Measurements from ENCODE around the gene TBCD.

The TBCD gene

DNA sequence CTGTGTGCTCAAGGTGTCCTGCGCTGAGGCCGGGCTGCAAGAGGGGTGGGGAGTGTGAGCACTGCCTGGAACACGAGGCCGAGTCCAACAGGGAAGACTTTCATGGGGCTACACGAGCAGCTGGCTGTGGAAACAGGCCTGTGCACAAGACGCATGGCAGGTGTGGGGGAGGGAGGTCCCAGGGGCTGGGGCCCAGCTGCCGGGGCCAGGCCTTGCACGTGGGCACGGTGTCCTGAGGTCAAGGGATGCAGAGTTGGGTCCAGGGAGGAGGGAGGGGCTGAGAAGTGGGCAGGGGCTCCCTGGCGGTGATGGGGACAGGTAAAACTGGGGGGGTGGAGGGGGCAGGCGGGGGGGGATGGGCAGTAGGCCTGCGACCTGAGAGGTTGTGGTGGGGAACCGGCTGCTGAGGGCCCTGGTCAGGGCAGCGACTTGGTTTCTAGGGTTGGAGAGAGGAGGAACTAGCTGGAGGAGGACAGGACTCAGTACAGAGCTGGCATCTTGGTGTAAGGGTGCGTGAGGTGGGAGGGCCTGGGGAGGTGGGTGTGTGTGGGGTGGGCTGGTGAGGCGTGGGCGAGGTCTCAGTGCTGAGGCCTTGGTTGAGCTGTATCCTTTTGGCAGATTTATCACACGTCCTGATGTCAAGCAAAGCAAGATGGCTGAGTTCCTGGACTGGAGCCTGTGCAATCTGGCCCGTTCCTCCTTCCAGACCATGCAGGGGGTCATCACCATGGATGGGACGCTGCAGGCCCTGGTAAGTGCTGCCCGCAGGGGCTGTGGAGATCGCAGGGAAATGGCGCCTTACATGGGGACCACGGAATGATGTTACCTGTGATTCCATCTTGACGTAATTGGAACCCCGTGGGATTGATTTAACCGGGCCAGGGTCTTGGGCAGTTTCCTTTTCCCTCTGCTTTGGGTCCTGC lies 29.4 kb downstream of the TBCD start:
- H3K36me3 ChIP-seq (replicated peaks; ENCODE audit: insufficient read depth, low read length), result no peaks in the 10 kb centered on the region
- no peaks in the 10 kb centered on the region for H3K9me3 ChIP-seq (replicated peaks; ENCODE audit: insufficient read depth, low read length)
- no peaks in the 10 kb centered on the region for H3K27me3 ChIP-seq (replicated peaks; ENCODE audit: insufficient read depth, low read length)
- H3K27ac ChIP-seq (ENCODE audit: low read length), result no peak overlapping the region
- H3K9ac ChIP-seq (ENCODE audit: low read length), result no peak overlapping the region
- TF ChIP-seq CTCF (IDR thresholded peaks at IDR 0.05; ENCODE audit: low read length), result no peak
- no peak for TF ChIP-seq EZH2phosphoT487 (IDR thresholded peaks at IDR 0.05; ENCODE audit: low read length)
- no peak for TF ChIP-seq EZH2 (optimal IDR thresholded peaks at IDR 0.05; ENCODE audit: low read depth, low read length)
- DNase-seq, result no peak
- H3K4me1 ChIP-seq (ENCODE audit: low read length), result peaks cover 16% of the 10 kb centered on the region
- H4K20me1 ChIP-seq (ENCODE audit: insufficient read depth, low read length), result no peaks in the 10 kb centered on the region
- peaks cover 9% of the 10 kb centered on the region; the same call in 1 of the 2 replicates for H3K79me2 ChIP-seq (ENCODE audit: low read length)
- no peak overlapping the region for H3K4me3 ChIP-seq (ENCODE audit: low read length)
- no peak overlapping the region for H3K4me2 ChIP-seq (ENCODE audit: low read depth, low read length)
- peaks cover 9% of the 10 kb centered on the region for H3F3A ChIP-seq (ENCODE audit: insufficient read depth, low read length)
- H3K9me2 ChIP-seq (replicated peaks; ENCODE audit: insufficient read depth, low read length), result no peaks in the 10 kb centered on the region
- H2AFZ ChIP-seq (ENCODE audit: low read length), result no peak overlapping the region

DNA sequence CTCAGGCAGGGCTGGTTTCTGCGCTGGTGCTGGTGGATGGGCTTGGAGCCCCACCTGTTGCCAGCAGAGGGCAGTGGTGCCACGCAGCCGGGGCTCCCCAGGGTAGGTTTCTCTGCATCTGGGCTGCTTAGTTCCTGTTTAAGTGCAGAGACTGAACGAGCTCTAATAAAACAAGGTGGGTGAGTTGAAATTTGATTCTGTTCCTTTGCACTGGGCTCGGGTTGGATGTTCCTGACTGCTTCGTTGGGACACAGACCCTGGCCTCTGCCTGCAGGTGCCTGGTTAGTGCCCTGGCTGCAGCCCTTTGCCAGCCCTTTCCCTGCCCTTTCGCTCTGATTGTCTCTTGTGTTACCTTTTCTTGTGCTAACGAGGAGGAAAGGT lies 30.0 kb downstream of the TBCD start:
- Histone ChIP-seq H3K27ac (ENCODE audit: low read length) (peak overlapping the region; percentile 30; the same call in 1 of the 2 replicates), H3K79me2 (ENCODE audit: low read length) (peaks cover 9% of the 10 kb centered on the region; the same call in 1 of the 2 replicates), H3F3A (ENCODE audit: insufficient read depth, low read length) (peaks cover 13% of the 10 kb centered on the region), H3K36me3 (replicated peaks; ENCODE audit: insufficient read depth, low read length) (no peaks in the 10 kb centered on the region), H3K9me3 (replicated peaks; ENCODE audit: insufficient read depth, low read length) (no peaks in the 10 kb centered on the region), H3K4me3 (ENCODE audit: low read length) (no peak overlapping the region), H4K20me1 (ENCODE audit: insufficient read depth, low read length) (no peaks in the 10 kb centered on the region), H3K9me2 (replicated peaks; ENCODE audit: insufficient read depth, low read length) (no peaks in the 10 kb centered on the region), H3K4me1 (ENCODE audit: low read length) (peaks cover 21% of the 10 kb centered on the region), H3K9ac (ENCODE audit: low read length) (no peak overlapping the region), H3K27me3 (replicated peaks; ENCODE audit: insufficient read depth, low read length) (no peaks in the 10 kb centered on the region), H3K4me2 (ENCODE audit: low read depth, low read length) (no peak overlapping the region), H2AFZ (ENCODE audit: low read length) (no peak overlapping the region)
- TF ChIP-seq CTCF (IDR thresholded peaks at IDR 0.05; ENCODE audit: low read length), result peak; percentile 99
- TF ChIP-seq EZH2phosphoT487 (IDR thresholded peaks at IDR 0.05; ENCODE audit: low read length), result no peak
- TF ChIP-seq EZH2 (optimal IDR thresholded peaks at IDR 0.05; ENCODE audit: low read depth, low read length), result no peak
- peak; percentile 81 for DNase-seq

GRCh38 chr17:82782657-82783207 lies 30.9 kb downstream of the TBCD start:
- Histone ChIP-seq H3K36me3 (replicated peaks; ENCODE audit: insufficient read depth, low read length) (no peaks in the 10 kb centered on the region), H2AFZ (ENCODE audit: low read length) (no peak overlapping the region), H3F3A (ENCODE audit: insufficient read depth, low read length) (peaks cover 21% of the 10 kb centered on the region), H3K27me3 (replicated peaks; ENCODE audit: insufficient read depth, low read length) (no peaks in the 10 kb centered on the region), H3K4me3 (ENCODE audit: low read length) (no peak overlapping the region), H3K9ac (ENCODE audit: low read length) (no peak overlapping the region), H3K79me2 (ENCODE audit: low read length) (peaks cover 9% of the 10 kb centered on the region; the same call in 1 of the 2 replicates), H3K9me2 (replicated peaks; ENCODE audit: insufficient read depth, low read length) (no peaks in the 10 kb centered on the region), H3K4me1 (ENCODE audit: low read length) (peaks cover 27% of the 10 kb centered on the region), H4K20me1 (ENCODE audit: insufficient read depth, low read length) (no peaks in the 10 kb centered on the region), H3K4me2 (ENCODE audit: low read depth, low read length) (no peak overlapping the region), H3K27ac (ENCODE audit: low read length) (peak overlapping the region; percentile 30; the same call in 1 of the 2 replicates), H3K9me3 (replicated peaks; ENCODE audit: insufficient read depth, low read length) (no peaks in the 10 kb centered on the region)
- DNase-seq, result no peak
- TF ChIP-seq EZH2phosphoT487 (IDR thresholded peaks at IDR 0.05; ENCODE audit: low read length) (no peak), CTCF (IDR thresholded peaks at IDR 0.05; ENCODE audit: low read length) (no peak), EZH2 (optimal IDR thresholded peaks at IDR 0.05; ENCODE audit: low read depth, low read length) (no peak)
